Measurements from ENCODE around the gene GPC5. TPM values are rescaled to one million over a fixed set of nuclear protein-coding genes. Genes with fewer than 3 reads are reported as not detected.

The GPC5 gene
- total and polyA plus RNA-seq, 2 donors (not counting 3 experiments of a cell fraction or from before 2014, with no cell fraction given) = 0.59 to 0.97 TPM

- Histone ChIP-seq H3K9ac (replicated peaks; ENCODE audit: extremely low read depth, insufficient read depth, low read length) (no peak overlapping the region), H3K27ac (ENCODE audit: insufficient read depth, low read depth, low read length) (no peak overlapping the region), H3K36me3 (ENCODE audit: control insufficient read depth in 2 of 2, extremely low read depth in 1 of 2, insufficient read depth in 2 of 2, low read length in 2 of 2) (no peaks in the 10 kb centered on the region), H2AFZ (ENCODE audit: low read depth, low read length) (no peak overlapping the region), H3K9me1 (replicated peaks; ENCODE audit: control insufficient read depth, extremely low read depth, insufficient read depth, low read length) (no peaks in the 10 kb centered on the region), H3K27me3 (ENCODE audit: control insufficient read depth in 2 of 2, insufficient read depth in 2 of 2, low read length in 2 of 2) (peaks cover 8 to 18% of the 10 kb centered on the region in 2 experiments), H3K9me3 (replicated peaks; ENCODE audit: control insufficient read depth, insufficient read depth, low read length) (no peaks in the 10 kb centered on the region), H3K4me2 (ENCODE audit: insufficient read depth, low read length) (no peak overlapping the region), H3K4me3 (replicated peaks in 1 of 3; ENCODE audit: insufficient read depth in 1 of 3, low read depth in 1 of 3, low read length in 3 of 3) (no peak overlapping the region), H3K79me2 (ENCODE audit: control insufficient read depth, insufficient read depth, low read length) (no peaks in the 10 kb centered on the region), H3K4me1 (ENCODE audit: control insufficient read depth, extremely low read depth, insufficient read depth, low read length) (no peaks in the 10 kb centered on the region), H4K20me1 (replicated peaks; ENCODE audit: control insufficient read depth, extremely low read depth, insufficient read depth, low read length) (no peaks in the 10 kb centered on the region)
- intact Hi-C loops (cut with micrococcal nuclease) = no loop called here
- ChIA-PET POLR2A (no interaction called here), CTCF (interaction anchor here (1.0 kb wide), 1 partner anchor 11 kb away, joined by 4 read pairs; no protein-coding TSS in a partner anchor)
- FAIRE-seq (no peak), DNase-seq (ENCODE audit: low read depth, low spot score) (no peak)
- dilution Hi-C loops (cut with MboI; ENCODE audit: extremely low pct_ligation_motif_present, low sequenced_read_pairs) = no loop called here
- TF ChIP-seq POLR2AphosphoS5 (IDR thresholded peaks at IDR 0.05; ENCODE audit: insufficient read depth, low read depth, low read length) = no peak
- no peak for TF ChIP-seq MAX (IDR thresholded peaks at IDR 0.05; ENCODE audit: insufficient read depth, insufficient read length)
- TF ChIP-seq CTCF (IDR thresholded peaks at IDR 0.05; ENCODE audit: extremely low read depth in 1 of 2, insufficient read depth in 1 of 2, low read depth in 1 of 2, low read length in 2 of 2) = no peak
- no peak for TF ChIP-seq GATA2 (IDR thresholded peaks at IDR 0.05; ENCODE audit: insufficient read depth, insufficient read length, low read depth, low read length)
- no peak for TF ChIP-seq MYC (IDR thresholded peaks at IDR 0.05; ENCODE audit: low read depth, low read length)
- no peak for TF ChIP-seq EZH2 (IDR thresholded peaks at IDR 0.05; ENCODE audit: borderline replicate concordance, low read depth, low read length, severe bottlenecking)
- TF ChIP-seq FOS (IDR thresholded peaks at IDR 0.05; ENCODE audit: borderline replicate concordance, insufficient read depth, low read length) = no peak
- no peak for TF ChIP-seq JUN (IDR thresholded peaks at IDR 0.05; ENCODE audit: borderline replicate concordance, insufficient read depth, insufficient read length, low read depth)
- no peak for TF ChIP-seq POLR2A (IDR thresholded peaks at IDR 0.05; ENCODE audit: low read depth, low read length)
- no TSS peak for BruUV-seq (replicated peaks)
These were observed 13.5 kb upstream of the GPC5 start for GRCh38 chr13:91384896-91385295.

Data from endothelial cell of umbilical vein (primary cell).